Prostate gland (tissue), 2 donors: ENCODE data around the gene CDK3. TPM values are rescaled to one million over a fixed set of nuclear protein-coding genes. Genes with fewer than 3 reads are reported as not detected.
"Not testable (repeated sequence)": the region's sequence is repeated elsewhere in the genome, so short reads cannot be mapped to it uniquely, and the experiment has no call there.

Experiments used
- DNase-seq: peaks from one replicate; pipeline ENCODE4 v3.0.0-alpha.2; 2019; ENCODE audit warnings: low spot score
- H3K27ac ChIP-seq, 2 donors: fragments of 200-600 bp; sonication (generic); 2 replicates each; pipeline ENCODE4 v1.5.1; 2017 to 2019
- H3K27me3 ChIP-seq: fragments of 200-600 bp; sonication (generic); replicated peaks from 2 replicates; pipeline ENCODE4 v1.5.1; 2019; ENCODE audit not compliant: insufficient read depth
- H3K36me3 ChIP-seq, 2 donors: fragments of 200-600 bp; sonication (generic); 1 replicate in 1 of 2; 2 replicates in 1 of 2; pipeline versions ENCODE4 v1.5.1 to v1.8.1; 2017 to 2019
- H3K4me1 ChIP-seq: fragments of 200-600 bp; sonication (generic); replicated peaks from 2 replicates; pipeline ENCODE4 v1.5.1; 2019
- H3K4me3 ChIP-seq, 2 donors: fragments of 200-600 bp; sonication (generic); 2 replicates each; pipeline ENCODE4 v1.5.1; 2017 to 2019
- H3K9me3 ChIP-seq: fragments of 200-600 bp; sonication (generic); 2 replicates; pipeline ENCODE4 v1.5.1; 2017
- CTCF ChIP-seq, 4 experiments: fragments of 200-600 bp in 2 of 4; fragments of 450-650 bp in 2 of 4; sonication (generic) in 2 of 4; IDR thresholded peaks; 1 replicate in 3 of 4; 2 replicates in 1 of 4; pipeline ENCODE4 v1.5.1; 2016 to 2019; ENCODE audit warnings: antibody characterized with exemption in 4 of 4, mild to moderate bottlenecking in 2 of 4, moderate library complexity in 2 of 4
- POLR2A ChIP-seq: fragments of 450-650 bp; IDR thresholded peaks from one replicate; pipeline ENCODE4 v1.6.1; 2016; ENCODE audit warnings: antibody characterized with exemption, mild to moderate bottlenecking
- POLR2AphosphoS5 ChIP-seq: sonication (generic); formaldehyde crosslinking; IDR thresholded peaks from one replicate; pipeline ENCODE4 v1.6.1; 2017; ENCODE audit warnings: antibody characterized with exemption
- WGBS: methylation state at CpG from one replicate; pipeline ENCODE4 v1.1.5; 2018; 5-methylcytosine and 5-hydroxymethylcytosine counted together
- intact Hi-C: fragments of 100-400 bp; cut with DNase I; formaldehyde crosslinking; loops from one replicate; pipeline ENCODE4 v1.14.2; 2022
- total RNA-seq, 2 donors: library from RNA; depleted of rRNA; stranded (reverse); fragments of >200 nt; gene quantifications; one replicate each; pipeline ENCODE4 v1.1.0, GENCODE V29; 2016

Gene CDK3
- total RNA-seq, result 10 to 100 TPM; 16.9 to 17.2 TPM

- DNase-seq, result no peak
- Histone ChIP-seq H3K27ac (peak within 1 kb of the TSS; percentile 43 to 75), H3K27me3 (no peaks in the 10 kb centered on the region), H3K4me1 (peaks cover 13% of the 10 kb centered on the region), H3K36me3 (no peaks in the 10 kb centered on the region), H3K9me3 (no peaks in the 10 kb centered on the region), H3K4me3 (no peak within 1 kb of the TSS)
- 92% methylated on average over 14 of the region's 21 CpGs for WGBS
- intact Hi-C loops, result no loop called here
- TF ChIP-seq POLR2A (no peak), CTCF (IDR thresholded peaks at IDR 0.05) (peak in 1 of 4 experiments; percentile 3), POLR2AphosphoS5 (no peak)
Observed at GRCh38 chr17:76000755-76001521, at the start of gene CDK3. Gene CDK3, plus strand, starts transcription at chr17:76000855. Its CDS starts 571 bp downstream, at chr17:76001426.

GRCh38 chr17:75950855-75951554 is 49.6 kb upstream of the CDK3 start:
- intact Hi-C loops, result no loop called here
- WGBS, result 79% methylated on average over 8 of the region's 8 CpGs
- Histone ChIP-seq H3K4me1 (no peaks in the 10 kb centered on the region), H3K27me3 (no peaks in the 10 kb centered on the region), H3K4me3 (no peak overlapping the region), H3K27ac (no peak overlapping the region), H3K9me3 (no peaks in the 10 kb centered on the region), H3K36me3 (peaks cover 23 to 27% of the 10 kb centered on the region in 2 donors)
- DNase-seq, result no peak
- TF ChIP-seq POLR2AphosphoS5 (no peak), CTCF (IDR thresholded peaks at IDR 0.05) (no peak), POLR2A (no peak)

- DNase-seq, result no peak
- Histone ChIP-seq H3K4me3 (no peak overlapping the region), H3K36me3 (peaks cover 0 to 13% of the 10 kb centered on the region in 2 donors), H3K4me1 (no peaks in the 10 kb centered on the region), H3K9me3 (no peaks in the 10 kb centered on the region), H3K27me3 (no peaks in the 10 kb centered on the region), H3K27ac (peak overlapping the region; percentile 33 to 44)
- 30% methylated on average over 8 of the region's 8 CpGs for WGBS
- intact Hi-C loops, result no loop called here
- TF ChIP-seq POLR2AphosphoS5 (peak; percentile 6), POLR2A (no peak)
Observed at GRCh38 chr17:75959051-75959838, 41.4 kb upstream of the CDK3 start.

- DNase-seq, result no peak
- H3K27me3 ChIP-seq, result no peaks in the 10 kb centered on the region
- TF ChIP-seq POLR2A, result no peak
- no peak for TF ChIP-seq CTCF (IDR thresholded peaks at IDR 0.05)
- no peak for TF ChIP-seq POLR2AphosphoS5
Observed at GRCh38 chr17:75959839-75960511, 40.7 kb upstream of the CDK3 start.

GRCh38 chr17:75965468-75965867 is 35.2 kb upstream of the CDK3 start:
- intact Hi-C loops, result no loop called here
- no peak for TF ChIP-seq POLR2A
- no peak for TF ChIP-seq CTCF (IDR thresholded peaks at IDR 0.05)
- no peak for TF ChIP-seq POLR2AphosphoS5
- DNase-seq, result no peak
- H3K9me3 ChIP-seq, result no peaks in the 10 kb centered on the region
- no peak overlapping the region for H3K4me3 ChIP-seq
- no peaks in the 10 kb centered on the region for H3K4me1 ChIP-seq
- WGBS, result 83% methylated on average over 6 of the region's 6 CpGs
- H3K27me3 ChIP-seq, result no peaks in the 10 kb centered on the region
- no peaks in the 10 kb centered on the region for H3K36me3 ChIP-seq
- no peak overlapping the region for H3K27ac ChIP-seq

More at GRCh38 chr17:75959839-75960511, 40.7 kb upstream of the CDK3 start:
- intact Hi-C loops, result no loop called here
- WGBS, result 92% methylated on average over 11 of the region's 11 CpGs
- no peak overlapping the region for H3K4me3 ChIP-seq
- H3K4me1 ChIP-seq, result no peaks in the 10 kb centered on the region
- peak overlapping the region in 1 of 2 donors; percentile 44 for H3K27ac ChIP-seq
- no peaks in the 10 kb centered on the region for H3K9me3 ChIP-seq
- H3K36me3 ChIP-seq, result peaks cover 0 to 11% of the 10 kb centered on the region in 2 donors

GRCh38 chr17:75969044-75969443 is 31.6 kb upstream of the CDK3 start:
- H3K27ac ChIP-seq, H3K9me3 ChIP-seq, H3K36me3 ChIP-seq, H3K27me3 ChIP-seq, intact Hi-C loops, H3K4me3 ChIP-seq, H3K4me1 ChIP-seq, DNase-seq: not testable (repeated sequence)
- 95% methylated on average over 10 of the region's 10 CpGs for WGBS
